ENCODE measurements around the gene NFXL1.
A peak's percentile ranks its signal among the peaks of the same experiment; 100 is the strongest.

Gene NFXL1

GRCh38 chr4:47914220-47914925, at the start of gene NFXL1:
TSS of gene NFXL1 (minus strand) at chr4:47914583. CDS start at chr4:47914203, 380 bp downstream.
- no peaks in the 10 kb centered on the region for H3F3A ChIP-seq (ENCODE audit: insufficient read depth, low read length)
- peaks cover 24% of the 10 kb centered on the region for H3K36me3 ChIP-seq (ENCODE audit: insufficient read depth, low read length)
- TF ChIP-seq CTCF (IDR thresholded peaks at IDR 0.05; ENCODE audit: low read length) (no peak), EZH2 (IDR thresholded peaks at IDR 0.05; ENCODE audit: borderline replicate concordance, low read length) (no peak)
- no peaks in the 10 kb centered on the region for H3K9me3 ChIP-seq (ENCODE audit: low read length)
- H3K9ac ChIP-seq (ENCODE audit: low read length): peak within 1 kb of the TSS; percentile 95
- peak within 1 kb of the TSS; percentile 14 for H3K27ac ChIP-seq (ENCODE audit: low read depth, low read length, poor library complexity, severe bottlenecking)
- H3K79me2 ChIP-seq (ENCODE audit: insufficient read depth, low read length): peaks cover 16% of the 10 kb centered on the region
- H3K4me1 ChIP-seq (ENCODE audit: insufficient read depth, low read length, severe bottlenecking): peaks cover 36% of the 10 kb centered on the region
- H3K27me3 ChIP-seq (ENCODE audit: insufficient read depth, low read length): no peaks in the 10 kb centered on the region
- peak within 1 kb of the TSS; percentile 97 for H3K4me3 ChIP-seq (ENCODE audit: low read depth, low read length, poor library complexity, severe bottlenecking)
- H4K20me1 ChIP-seq (ENCODE audit: insufficient read depth, low read length): no peaks in the 10 kb centered on the region
- H3K9me2 ChIP-seq (ENCODE audit: low read depth, low read length): no peaks in the 10 kb centered on the region
- peak within 1 kb of the TSS; percentile 100 for H2AFZ ChIP-seq (ENCODE audit: low read length)
- H3K4me2 ChIP-seq (ENCODE audit: low read length): peak within 1 kb of the TSS; percentile 96

GRCh38 chr4:47954677-47955076, 40.3 kb upstream of the NFXL1 start:
- H4K20me1 ChIP-seq (ENCODE audit: insufficient read depth, low read length): no peaks in the 10 kb centered on the region
- H3F3A ChIP-seq (ENCODE audit: insufficient read depth, low read length): no peaks in the 10 kb centered on the region
- no peaks in the 10 kb centered on the region for H3K27me3 ChIP-seq (ENCODE audit: insufficient read depth, low read length)
- H3K9me3 ChIP-seq (ENCODE audit: low read length): no peaks in the 10 kb centered on the region
- no peaks in the 10 kb centered on the region for H3K36me3 ChIP-seq (ENCODE audit: insufficient read depth, low read length)
- H2AFZ ChIP-seq (ENCODE audit: low read length): no peak overlapping the region
- H3K4me1 ChIP-seq (ENCODE audit: insufficient read depth, low read length, severe bottlenecking): no peaks in the 10 kb centered on the region
- H3K4me2 ChIP-seq (ENCODE audit: low read length): no peak overlapping the region
- H3K27ac ChIP-seq (ENCODE audit: low read depth, low read length, poor library complexity, severe bottlenecking): no peak overlapping the region
- no peaks in the 10 kb centered on the region for H3K9me2 ChIP-seq (ENCODE audit: low read depth, low read length)
- no peak overlapping the region for H3K9ac ChIP-seq (ENCODE audit: low read length)
- H3K4me3 ChIP-seq (ENCODE audit: low read depth, low read length, poor library complexity, severe bottlenecking): no peak overlapping the region
- no peak for TF ChIP-seq CTCF (IDR thresholded peaks at IDR 0.05; ENCODE audit: low read length)
- TF ChIP-seq EZH2 (IDR thresholded peaks at IDR 0.05; ENCODE audit: borderline replicate concordance, low read length): no peak
- H3K79me2 ChIP-seq (ENCODE audit: insufficient read depth, low read length): no peaks in the 10 kb centered on the region

DNA sequence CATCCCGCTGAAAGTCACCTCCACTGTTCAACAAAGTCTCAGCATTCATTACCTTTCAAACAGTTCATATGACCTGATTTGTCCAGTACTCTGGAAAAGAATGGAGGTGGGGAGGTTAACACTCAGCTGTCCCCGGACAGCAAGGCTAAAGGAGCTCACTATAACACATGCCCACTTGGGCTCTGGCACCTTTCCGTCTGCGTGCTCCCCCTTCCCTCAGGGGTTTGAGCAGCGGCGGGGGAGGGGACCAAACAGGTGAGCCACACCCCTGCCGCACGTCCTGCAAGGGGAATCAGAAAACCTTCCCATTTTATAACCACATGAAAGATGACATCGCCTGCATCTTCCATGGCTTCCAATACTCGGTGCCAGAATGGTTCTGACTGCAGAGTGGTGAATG, 39.9 kb upstream of the NFXL1 start:
- no peaks in the 10 kb centered on the region for H3F3A ChIP-seq (ENCODE audit: insufficient read depth, low read length)
- no peak overlapping the region for H3K27ac ChIP-seq (ENCODE audit: low read depth, low read length, poor library complexity, severe bottlenecking)
- H3K9me2 ChIP-seq (ENCODE audit: low read depth, low read length): no peaks in the 10 kb centered on the region
- no peak overlapping the region for H3K4me3 ChIP-seq (ENCODE audit: low read depth, low read length, poor library complexity, severe bottlenecking)
- H3K36me3 ChIP-seq (ENCODE audit: insufficient read depth, low read length): no peaks in the 10 kb centered on the region
- TF ChIP-seq EZH2 (IDR thresholded peaks at IDR 0.05; ENCODE audit: borderline replicate concordance, low read length) (no peak), CTCF (IDR thresholded peaks at IDR 0.05; ENCODE audit: low read length) (no peak)
- no peak overlapping the region for H3K9ac ChIP-seq (ENCODE audit: low read length)
- no peaks in the 10 kb centered on the region for H3K79me2 ChIP-seq (ENCODE audit: insufficient read depth, low read length)
- H4K20me1 ChIP-seq (ENCODE audit: insufficient read depth, low read length): no peaks in the 10 kb centered on the region
- no peaks in the 10 kb centered on the region for H3K9me3 ChIP-seq (ENCODE audit: low read length)
- H3K27me3 ChIP-seq (ENCODE audit: insufficient read depth, low read length): no peaks in the 10 kb centered on the region
- no peak overlapping the region for H2AFZ ChIP-seq (ENCODE audit: low read length)
- no peak overlapping the region for H3K4me2 ChIP-seq (ENCODE audit: low read length)
- H3K4me1 ChIP-seq (ENCODE audit: insufficient read depth, low read length, severe bottlenecking): no peaks in the 10 kb centered on the region

Measured in OCI-LY1 (cell line).